ENCODE measurements around the gene SRF.
"Not testable (repeated sequence)": the region's sequence is repeated elsewhere in the genome, so short reads cannot be mapped to it uniquely, and the experiment has no call there.

Gene SRF

GRCh38 chr6:43127180-43127579 lies 43.9 kb upstream of the SRF start:
- no peak for TF ChIP-seq CTCF (IDR thresholded peaks at IDR 0.05; ENCODE audit: low read depth, low read length)
- DNase-seq (ENCODE audit: low read depth in 2 of 2), result no peak
- no peak overlapping the region for H3K4me3 ChIP-seq (replicated peaks in 1 of 2; ENCODE audit: low read depth in 2 of 2, low read length in 2 of 2)

GRCh38 chr6:43127877-43128276 lies 43.2 kb upstream of the SRF start:
- DNase-seq (ENCODE audit: low read depth in 2 of 2), result peak; percentile 32 to 75
- TF ChIP-seq CTCF (IDR thresholded peaks at IDR 0.05; ENCODE audit: low read depth, low read length), result no peak
- no peak overlapping the region for H3K4me3 ChIP-seq (replicated peaks in 1 of 2; ENCODE audit: low read depth in 2 of 2, low read length in 2 of 2)

GRCh38 chr6:43128926-43129325 lies 42.1 kb upstream of the SRF start:
- no peak for DNase-seq (ENCODE audit: low read depth in 2 of 2)
- TF ChIP-seq CTCF (IDR thresholded peaks at IDR 0.05; ENCODE audit: low read depth, low read length), result no peak
- H3K4me3 ChIP-seq (replicated peaks in 1 of 2; ENCODE audit: low read depth in 2 of 2, low read length in 2 of 2), result no peak overlapping the region

GRCh38 chr6:43129434-43130194 lies 41.5 kb upstream of the SRF start:
- DNase-seq (ENCODE audit: low read depth in 2 of 2), result peak; percentile 60 to 64
- H3K4me3 ChIP-seq (replicated peaks in 1 of 2; ENCODE audit: low read depth in 2 of 2, low read length in 2 of 2), result no peak overlapping the region
- TF ChIP-seq CTCF (IDR thresholded peaks at IDR 0.05; ENCODE audit: low read depth, low read length), result peak; percentile 78

GRCh38 chr6:43130429-43130828 lies 40.6 kb upstream of the SRF start:
- TF ChIP-seq CTCF (IDR thresholded peaks at IDR 0.05; ENCODE audit: low read depth, low read length), result no peak
- no peak overlapping the region for H3K4me3 ChIP-seq (replicated peaks in 1 of 2; ENCODE audit: low read depth in 2 of 2, low read length in 2 of 2)
- DNase-seq (ENCODE audit: low read depth in 2 of 2), result no peak

- DNase-seq (ENCODE audit: low read depth in 2 of 2), result not testable (repeated sequence)
Observed at GRCh38 chr6:43131379-43131778, 39.7 kb upstream of the SRF start.

GRCh38 chr6:43138267-43138666 lies 32.8 kb upstream of the SRF start:
- H3K4me3 ChIP-seq (replicated peaks in 1 of 2; ENCODE audit: low read depth in 2 of 2, low read length in 2 of 2), result no peak overlapping the region
- no peak for TF ChIP-seq CTCF (IDR thresholded peaks at IDR 0.05; ENCODE audit: low read depth, low read length)
- no peak for DNase-seq (ENCODE audit: low read depth in 2 of 2)

More at GRCh38 chr6:43131379-43131778, 39.7 kb upstream of the SRF start:
- not testable (repeated sequence) for H3K4me3 ChIP-seq (replicated peaks in 1 of 2; ENCODE audit: low read depth in 2 of 2, low read length in 2 of 2)

- H3K4me3 ChIP-seq (replicated peaks in 1 of 2; ENCODE audit: low read depth in 2 of 2, low read length in 2 of 2); DNase-seq (ENCODE audit: low read depth in 2 of 2): not testable (repeated sequence)
Observed at GRCh38 chr6:43139973-43140372, 31.1 kb upstream of the SRF start.
